SKM-1 treated with dmso at 0.1 percent for 144 hours (cell line): ENCODE measurements around the gene ALDH16A1.

Source experiments
- DNase-seq: peaks from one replicate; lab custom pipeline; 2025; ENCODE audit not compliant: unreplicated experiment; lab: John Stamatoyannopoulos, UW

The ALDH16A1 gene

DNA sequence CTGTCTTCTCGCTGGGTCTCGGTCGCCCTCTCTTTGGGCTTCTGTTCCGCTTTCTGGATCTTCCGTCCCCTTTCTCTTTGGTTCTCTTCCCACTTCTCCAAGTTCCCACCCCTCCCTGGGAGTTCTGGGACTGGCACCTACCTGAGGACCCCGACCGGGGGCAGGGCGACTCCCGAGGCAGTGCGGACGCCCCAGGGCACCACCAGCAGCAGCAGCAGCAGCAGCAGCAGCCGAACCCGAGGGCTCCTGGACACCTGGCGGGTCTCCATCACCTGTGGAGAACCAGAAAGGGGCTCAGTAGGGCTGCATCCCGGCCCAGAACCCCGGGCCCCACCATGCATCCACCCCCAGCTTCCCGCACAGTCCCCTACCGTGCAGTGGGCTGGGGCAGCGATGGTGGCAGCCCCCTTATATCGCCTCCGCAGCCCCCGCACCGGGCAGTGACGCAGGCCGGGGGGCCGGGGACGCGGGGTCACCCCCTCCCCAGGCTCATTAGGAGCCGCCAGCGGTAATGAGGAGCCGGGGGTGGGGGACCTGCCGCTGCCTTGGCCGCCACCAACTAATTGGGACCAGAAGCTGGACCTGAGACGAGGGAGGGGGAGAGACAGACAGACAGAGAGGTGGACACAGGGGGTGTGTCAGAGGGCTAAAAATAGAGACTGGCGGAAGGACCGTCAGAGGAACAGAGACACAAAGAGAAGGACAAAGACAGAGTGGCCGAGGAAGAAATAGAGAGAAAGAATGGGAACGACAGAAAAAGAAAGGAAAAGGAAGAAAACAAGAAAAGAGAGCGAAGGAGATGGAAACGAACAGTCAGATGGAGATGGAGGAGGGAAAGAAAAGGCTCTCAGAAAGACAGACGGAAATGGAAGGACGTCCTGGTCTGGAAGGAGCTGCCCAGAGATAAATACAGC lies 29.7 kb upstream of the ALDH16A1 start, which contains the start of gene PTH2:
Gene PTH2, minus strand, starts transcription at position 371 of the 914 bp plus-strand sequence. Its CDS starts 102 bp downstream, at position 269.
- DNase-seq, result no peak

- no peak for DNase-seq
Measured at GRCh38 chr19:49423985-49424303, 29.1 kb upstream of the ALDH16A1 start.

DNA sequence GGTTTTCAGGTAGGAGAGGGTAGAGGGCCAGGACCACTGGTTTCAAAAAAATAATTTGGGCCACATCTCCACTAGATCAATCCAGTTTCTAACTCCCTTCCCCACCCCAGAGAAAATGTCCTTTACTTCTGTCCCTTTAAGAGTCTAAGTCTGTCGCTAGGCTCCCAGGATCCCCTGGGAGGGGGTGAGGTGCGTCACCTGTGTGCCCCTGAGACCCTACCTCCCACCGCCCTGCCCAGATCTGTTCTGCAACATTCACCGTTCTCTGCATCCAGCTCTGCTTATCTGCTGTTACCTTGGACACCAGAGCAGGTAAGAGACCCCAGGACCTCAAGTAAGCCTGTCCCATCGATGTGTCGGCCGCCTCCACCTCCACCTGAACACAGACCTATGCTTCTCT lies 27.8 kb upstream of the ALDH16A1 start, which contains the start of gene GFY:
Gene GFY, plus strand, starts transcription at position 211 of the 400 bp plus-strand sequence. CDS start 1,043 bp downstream, outside the sequence.
- DNase-seq, result no peak

DNA sequence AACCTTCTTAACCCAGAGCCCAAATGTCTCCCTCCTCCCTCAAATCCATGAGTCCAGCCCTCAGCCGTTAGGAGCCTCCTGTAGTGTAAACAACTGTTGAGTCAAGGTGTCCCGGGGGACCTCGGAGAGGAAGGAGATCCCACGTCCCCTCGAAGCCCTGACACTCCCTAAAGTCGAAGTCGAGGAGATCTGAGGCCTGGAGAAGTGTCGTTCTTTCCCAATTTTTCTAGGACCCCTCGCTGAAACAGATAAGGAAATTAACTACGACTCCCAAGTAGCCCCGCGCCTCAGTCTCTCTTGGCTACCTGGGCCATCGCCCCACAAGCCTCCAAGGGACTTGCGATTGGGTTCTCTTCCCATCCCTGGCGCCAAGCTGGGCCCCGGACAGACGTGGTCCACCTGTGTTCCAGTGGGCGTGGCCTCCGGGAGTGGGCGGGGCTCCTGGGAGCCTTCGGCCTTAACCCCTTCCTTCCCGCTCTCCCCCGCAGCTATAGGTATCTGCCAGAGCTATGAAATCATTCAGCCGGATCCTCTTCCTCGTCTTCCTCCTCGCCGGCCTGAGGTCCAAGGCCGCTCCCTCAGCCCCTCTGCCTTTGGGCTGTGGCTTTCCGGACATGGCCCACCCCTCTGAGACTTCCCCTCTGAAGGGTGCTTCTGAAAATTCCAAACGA lies 27.0 kb upstream of the ALDH16A1 start:
- no peak for DNase-seq

DNA sequence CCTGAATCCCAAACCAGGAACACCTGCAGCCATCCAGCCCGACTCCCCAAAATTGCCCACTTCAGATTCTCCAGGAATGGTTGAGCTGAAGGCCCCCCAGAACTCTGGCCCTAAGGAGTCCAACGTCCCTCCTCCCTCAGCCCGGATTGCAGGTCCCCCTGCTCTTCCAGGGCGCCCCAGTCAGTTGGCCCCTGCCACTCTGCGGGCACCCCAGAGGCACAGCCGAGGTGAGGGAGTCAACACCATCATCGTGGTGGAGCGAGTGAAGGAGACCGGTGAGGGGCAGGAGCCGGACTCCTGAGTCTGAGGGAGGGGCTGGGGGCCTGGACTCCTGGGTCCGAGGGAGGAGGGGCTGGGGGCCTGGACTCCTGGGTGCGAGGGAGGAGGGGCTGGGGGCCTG lies 25.7 kb upstream of the ALDH16A1 start:
- no peak for DNase-seq

DNA sequence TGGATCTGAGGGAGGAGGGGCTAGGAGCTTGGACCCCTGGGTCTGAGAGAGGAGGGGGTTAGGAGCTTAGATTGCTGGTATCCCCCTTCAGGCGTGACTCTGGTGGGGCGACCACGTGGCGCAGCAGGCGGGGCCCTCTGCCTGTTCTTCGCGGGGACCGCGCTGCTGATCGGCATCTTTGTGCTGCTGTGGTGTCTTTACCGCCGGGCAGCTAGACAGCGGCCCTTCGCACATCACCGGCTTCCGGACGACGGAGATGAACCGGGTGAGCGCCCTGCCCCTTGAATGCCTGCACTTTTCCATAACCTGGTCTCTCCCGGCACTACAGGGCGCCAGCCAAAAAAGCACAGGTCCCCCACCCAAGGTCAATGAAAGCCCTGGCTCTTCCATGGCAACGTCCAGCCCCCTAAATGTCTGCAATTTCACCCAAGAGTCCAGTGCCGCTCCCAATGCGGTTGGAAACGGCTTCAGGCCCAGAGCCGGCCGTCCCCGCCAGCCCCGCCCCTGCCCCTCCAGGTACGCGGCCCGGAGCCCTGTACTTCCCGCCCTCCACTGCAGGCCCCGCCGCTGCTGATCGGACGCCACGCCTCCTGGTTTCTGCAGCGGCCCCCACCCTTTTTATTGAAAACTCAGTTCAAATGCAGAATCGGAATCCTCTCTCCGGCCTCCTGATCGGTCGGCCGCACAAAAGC lies 25.0 kb upstream of the ALDH16A1 start:
- no peak for DNase-seq

- DNase-seq, result no peak
Measured at GRCh38 chr19:49428547-49429451, 24.2 kb upstream of the ALDH16A1 start.

DNA sequence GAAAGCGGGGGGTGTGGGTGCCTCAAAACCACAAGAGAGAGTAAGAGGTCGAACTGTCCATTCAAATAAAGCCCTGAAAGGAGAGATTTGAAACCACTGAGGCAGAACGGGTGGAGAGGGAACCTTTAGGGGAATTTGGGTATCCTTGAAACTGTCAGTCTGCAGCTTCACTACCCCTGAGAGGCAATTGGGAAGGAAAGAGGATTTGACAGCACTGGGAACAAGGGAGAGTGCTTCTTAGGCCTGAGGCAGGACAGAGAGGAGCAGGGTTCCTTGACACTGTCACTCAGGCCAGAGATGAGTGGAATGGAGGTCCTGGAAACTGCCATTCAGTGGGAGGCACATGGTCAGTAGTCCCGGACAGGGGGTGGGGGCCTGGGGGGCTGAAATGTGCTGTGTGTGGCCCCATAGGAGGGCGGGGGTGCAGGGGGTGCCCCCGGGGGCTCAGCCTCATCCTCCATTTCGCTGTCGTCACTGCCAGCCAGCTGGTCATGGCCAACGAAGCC lies 22.8 kb upstream of the ALDH16A1 start:
- DNase-seq, result no peak

DNA sequence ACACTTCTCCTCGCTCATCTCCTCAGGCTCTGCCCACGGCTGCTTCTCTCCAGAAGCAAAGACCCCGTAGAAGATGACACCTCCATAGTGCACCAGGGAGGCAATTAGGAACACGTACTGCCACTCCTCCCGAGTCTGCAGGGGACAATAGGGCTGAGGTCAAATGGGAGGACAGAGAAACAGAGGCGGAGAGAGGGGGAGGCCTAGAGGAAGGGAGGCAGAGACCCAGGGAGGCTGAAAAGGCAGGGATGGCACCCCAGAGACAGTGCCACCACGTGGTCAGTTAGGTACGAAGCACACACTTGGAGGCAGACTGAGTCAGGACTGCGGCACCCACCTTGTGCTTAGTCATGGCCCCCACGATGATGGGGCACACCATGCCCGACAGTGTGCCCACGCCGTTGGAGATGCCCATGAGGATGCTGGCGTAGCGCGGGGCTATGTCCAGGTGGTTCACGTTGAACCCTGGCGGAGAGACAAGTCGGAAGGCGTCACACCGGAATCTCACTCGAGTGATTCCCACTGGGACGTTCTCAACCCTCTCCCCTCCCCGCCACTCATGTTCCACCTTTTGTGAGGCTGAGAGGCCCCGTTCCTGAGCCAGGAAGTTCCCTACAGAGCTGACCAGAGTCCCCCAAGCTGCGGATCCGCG lies 22.2 kb upstream of the ALDH16A1 start:
- DNase-seq, result no peak

GRCh38 chr19:49431330-49431749 lies 21.7 kb upstream of the ALDH16A1 start:
- no peak for DNase-seq

DNA sequence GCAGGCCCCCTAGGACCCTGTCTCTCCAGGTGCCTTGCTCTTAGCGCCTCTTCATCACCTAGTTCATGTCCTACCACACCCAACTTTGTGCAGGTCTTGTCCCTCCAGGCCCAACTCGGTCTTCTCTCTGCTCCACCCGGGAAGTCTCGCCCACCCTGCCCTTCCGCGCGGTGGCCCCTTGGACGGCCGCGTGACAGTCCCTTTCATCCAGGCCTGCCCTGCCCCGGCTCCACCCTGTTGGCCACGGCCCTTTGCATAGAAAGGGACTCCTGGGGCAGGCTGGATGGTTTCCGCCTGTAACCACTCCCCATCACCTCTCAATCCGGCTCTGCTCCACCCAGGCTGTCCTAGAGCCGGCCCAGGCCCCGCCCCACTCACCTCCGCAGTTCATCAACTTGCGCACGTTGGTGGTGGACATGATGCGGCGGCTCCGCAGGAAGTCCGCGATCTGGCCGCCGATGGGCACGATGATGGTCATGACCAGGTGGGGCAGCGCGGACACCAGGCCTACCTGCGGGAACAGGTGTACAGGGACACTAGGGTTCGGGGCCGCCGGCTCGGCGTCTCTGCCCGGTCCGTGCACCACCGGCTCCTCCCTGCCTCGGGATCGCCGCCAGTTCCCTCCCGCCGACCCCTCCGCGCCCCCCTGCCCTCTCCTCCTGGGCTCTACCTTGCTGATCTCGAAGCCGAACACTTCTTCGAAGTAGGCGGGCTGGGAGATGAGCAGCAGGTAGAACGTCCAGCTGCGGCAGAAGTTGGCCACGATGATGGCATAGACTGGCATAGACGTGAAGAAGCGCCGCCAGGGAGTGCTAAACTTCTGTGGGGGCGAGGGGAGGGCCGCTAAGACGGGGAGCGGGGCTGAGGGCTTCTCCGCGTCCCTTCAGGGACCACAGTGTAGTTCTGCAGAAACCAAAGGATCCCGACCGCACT lies 20.6 kb upstream of the ALDH16A1 start:
- DNase-seq, result no peak

- no peak for DNase-seq
Measured at GRCh38 chr19:49433240-49433901, 19.7 kb upstream of the ALDH16A1 start.

- no peak for DNase-seq
Measured at GRCh38 chr19:49434907-49435583, 18.0 kb upstream of the ALDH16A1 start.

- no peak for DNase-seq
Measured at GRCh38 chr19:49435670-49436069, 17.4 kb upstream of the ALDH16A1 start.

DNA sequence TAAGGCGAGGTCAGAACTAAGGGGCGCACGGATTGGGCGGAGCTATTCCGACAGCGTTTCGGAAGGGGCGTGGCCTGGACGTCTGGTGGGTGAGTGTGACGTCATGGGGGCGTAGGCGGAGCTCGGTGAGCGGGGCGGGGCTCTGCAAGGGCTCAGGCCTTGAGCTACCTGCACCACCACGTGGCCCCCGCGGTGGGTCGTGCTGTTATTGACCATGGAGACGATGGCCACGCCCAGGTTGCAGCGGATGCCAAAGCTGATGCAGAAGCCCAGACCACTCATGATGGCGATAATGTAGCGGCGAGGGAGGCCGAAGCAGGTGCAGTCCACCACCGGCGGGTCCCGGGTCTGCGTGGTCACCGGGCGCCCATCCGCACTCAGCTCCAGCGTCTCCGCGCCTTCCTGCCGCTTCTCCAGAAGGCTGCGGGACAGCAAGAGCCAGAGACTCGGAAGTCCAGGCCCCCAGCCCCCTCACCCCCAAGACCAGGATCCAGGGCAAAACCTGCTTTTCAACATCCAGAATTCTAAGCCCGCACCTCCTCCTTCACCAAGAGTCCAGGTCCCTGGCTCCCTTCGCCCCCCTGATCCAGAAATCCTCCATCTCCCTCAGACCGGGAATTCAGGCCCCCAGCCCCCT lies 16.5 kb upstream of the ALDH16A1 start:
- no peak for DNase-seq

DNA sequence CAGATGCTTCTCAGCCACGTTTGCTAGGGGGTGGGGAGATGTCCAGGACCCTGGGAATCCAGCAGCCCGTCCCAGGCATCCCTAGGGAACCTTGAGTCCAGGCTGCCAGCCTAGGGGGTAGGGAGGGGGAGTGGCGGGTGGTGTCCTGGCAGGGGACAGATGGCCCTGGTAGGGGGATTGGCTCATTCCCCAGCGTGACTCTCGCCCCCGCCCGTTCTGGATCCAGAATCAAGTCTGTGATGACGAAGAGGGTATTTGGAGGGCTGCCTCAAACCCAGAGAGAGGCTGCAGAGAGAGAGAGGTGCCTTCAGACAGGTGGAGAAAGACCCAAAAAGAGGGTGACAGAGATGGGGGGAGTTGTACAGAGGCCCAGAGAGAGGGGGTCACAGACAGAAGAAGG lies 15.8 kb upstream of the ALDH16A1 start:
- no peak for DNase-seq

GRCh38 chr19:49438261-49438660 lies 14.8 kb upstream of the ALDH16A1 start:
- DNase-seq, result no peak
